MCF 10A (cell line): Measurements from ENCODE around the gene XYLT1. TPM values are rescaled to one million over a fixed set of nuclear protein-coding genes. Genes with fewer than 3 reads are reported as not detected.

ENCODE experiments used
- BruUV-seq: library from RNA; stranded (reverse); fragments of 400-500 nt; replicated peaks from 2 replicates; lab custom pipeline; 2021; lab: Mats Ljungman, UMichigan
- CTCF ChIA-PET: fragments of 300-600 bp; sonication (Branson Sonifier 250); formaldehyde crosslinking; extraction: SDS; loops from one replicate; lab custom pipeline; 2021; ENCODE audit warnings: antibody characterized with exemption, inconsistent platforms; lab: Yijun Ruan, JAX
- POLR2A ChIA-PET: fragments of 300-600, 350-650 bp; sonication (Branson Sonifier 250); formaldehyde crosslinking; extraction: SDS; loops from one replicate; lab custom pipeline; 2020; ENCODE audit warnings: antibody characterized with exemption, inconsistent platforms; lab: Yijun Ruan, JAX
- DNase-seq: peaks from one replicate; pipeline ENCODE4 v3.0.0-alpha.2; 2018; ENCODE audit not compliant: unreplicated experiment
- H3K27ac Mint-ChIP-seq: one replicate; pipeline ENCODE4 v1.8.0; 2022; ENCODE audit warnings: mild to moderate bottlenecking, low read depth, mixed read lengths; ENCODE audit not compliant: unreplicated experiment
- H3K27me3 Mint-ChIP-seq: one replicate; pipeline ENCODE4 v1.8.0; 2022; ENCODE audit warnings: mixed read lengths; ENCODE audit not compliant: insufficient read depth, unreplicated experiment
- H3K36me3 Mint-ChIP-seq: one replicate; pipeline ENCODE4 v1.8.0; 2022; ENCODE audit warnings: mild to moderate bottlenecking, moderate library complexity, mixed read lengths; ENCODE audit not compliant: insufficient read depth, unreplicated experiment
- H3K4me1 Mint-ChIP-seq: one replicate; pipeline ENCODE4 v1.8.0; 2022; ENCODE audit warnings: mixed read lengths; ENCODE audit not compliant: insufficient read depth, unreplicated experiment
- H3K4me3 Mint-ChIP-seq: one replicate; pipeline ENCODE4 v1.8.0; 2022; ENCODE audit warnings: mild to moderate bottlenecking, moderate library complexity, mixed read lengths; ENCODE audit not compliant: unreplicated experiment
- H3K9me3 Mint-ChIP-seq: one replicate; pipeline ENCODE4 v1.8.0; 2022; ENCODE audit warnings: mixed read lengths; ENCODE audit not compliant: unreplicated experiment
- CTCF ChIP-seq: fragments of 200-600 bp; IDR thresholded peaks from one replicate; pipeline ENCODE4 v1.8.0; 2022; ENCODE audit warnings: antibody characterized with exemption, mild to moderate bottlenecking; ENCODE audit not compliant: unreplicated experiment
- intact Hi-C: fragments of 100-400 bp; cut with micrococcal nuclease; formaldehyde crosslinking; loops from 2 replicates; pipeline ENCODE4 v1.14.1; 2022
- total RNA-seq: library from RNA; stranded (reverse); gene quantifications from 2 replicates; pipeline ENCODE4 v1.2.3, GENCODE V29; 2022

The XYLT1 gene
- total RNA-seq, 1 experiment from 2014 or later: not detected

- Mint-ChIP-seq H3K4me1 (no peaks in the 10 kb centered on the region), H3K27me3 (no peaks in the 10 kb centered on the region)
- no TSS peak for BruUV-seq
These were observed 81.4 kb downstream of the XYLT1 start for GRCh38 chr16:17389384-17389783.

GRCh38 chr16:17387256-17387655 lies 83.5 kb downstream of the XYLT1 start:
- intact Hi-C loops: no loop called here
- Mint-ChIP-seq H3K9me3 (peaks cover 51% of the 10 kb centered on the region), H3K36me3 (peaks cover 4% of the 10 kb centered on the region), H3K4me3 (no peak overlapping the region), H3K27ac (no peak overlapping the region), H3K27me3 (no peaks in the 10 kb centered on the region), H3K4me1 (no peaks in the 10 kb centered on the region)
- DNase-seq: no peak
- BruUV-seq: no TSS peak
- POLR2A ChIA-PET: no interaction called here
- CTCF ChIA-PET: no interaction called here
- TF ChIP-seq CTCF: no peak

More at GRCh38 chr16:17389384-17389783, 81.4 kb downstream of the XYLT1 start:
- ChIA-PET CTCF (interaction anchor here (0.7 kb wide), 1 partner anchor 216 kb away, joined by 3 read pairs; no protein-coding TSS in a partner anchor), POLR2A (no interaction called here)
- intact Hi-C loops: no loop called here
- Mint-ChIP-seq H3K36me3 (peaks cover 4% of the 10 kb centered on the region), H3K4me3 (no peak overlapping the region), H3K27ac (no peak overlapping the region), H3K9me3 (peaks cover 56% of the 10 kb centered on the region)
- TF ChIP-seq CTCF: no peak
- DNase-seq: peak; percentile 53

GRCh38 chr16:17386229-17386628 lies 84.5 kb downstream of the XYLT1 start:
- Mint-ChIP-seq H3K9me3 (peaks cover 41% of the 10 kb centered on the region), H3K27ac (no peak overlapping the region)
- intact Hi-C loops: no loop called here

GRCh38 chr16:17384471-17384870 lies 86.3 kb downstream of the XYLT1 start:
- ChIA-PET CTCF (no interaction called here), POLR2A (interaction anchor here (0.6 kb wide), 1 partner anchor 357 kb away, joined by 3 read pairs; no protein-coding TSS in a partner anchor)
- BruUV-seq: no TSS peak
- Mint-ChIP-seq H3K4me1 (no peaks in the 10 kb centered on the region), H3K27ac (no peak overlapping the region), H3K9me3 (peaks cover 44% of the 10 kb centered on the region), H3K4me3 (no peak overlapping the region), H3K27me3 (no peaks in the 10 kb centered on the region), H3K36me3 (no peaks in the 10 kb centered on the region)
- no peak for DNase-seq
- intact Hi-C loops: no loop called here
- no peak for TF ChIP-seq CTCF

More at GRCh38 chr16:17386229-17386628, 84.5 kb downstream of the XYLT1 start:
- H3K36me3 Mint-ChIP-seq: peaks cover 4% of the 10 kb centered on the region
- ChIA-PET CTCF (no interaction called here), POLR2A (no interaction called here)
- no peak for DNase-seq
- BruUV-seq: no TSS peak
- H3K4me1 Mint-ChIP-seq: no peaks in the 10 kb centered on the region
- no peak overlapping the region for H3K4me3 Mint-ChIP-seq
- TF ChIP-seq CTCF: no peak
- H3K27me3 Mint-ChIP-seq: no peaks in the 10 kb centered on the region
